ENCODE results near the gene AKNA.
A peak's percentile ranks its signal among the peaks of the same experiment; 100 is the strongest.

The AKNA gene

DNA sequence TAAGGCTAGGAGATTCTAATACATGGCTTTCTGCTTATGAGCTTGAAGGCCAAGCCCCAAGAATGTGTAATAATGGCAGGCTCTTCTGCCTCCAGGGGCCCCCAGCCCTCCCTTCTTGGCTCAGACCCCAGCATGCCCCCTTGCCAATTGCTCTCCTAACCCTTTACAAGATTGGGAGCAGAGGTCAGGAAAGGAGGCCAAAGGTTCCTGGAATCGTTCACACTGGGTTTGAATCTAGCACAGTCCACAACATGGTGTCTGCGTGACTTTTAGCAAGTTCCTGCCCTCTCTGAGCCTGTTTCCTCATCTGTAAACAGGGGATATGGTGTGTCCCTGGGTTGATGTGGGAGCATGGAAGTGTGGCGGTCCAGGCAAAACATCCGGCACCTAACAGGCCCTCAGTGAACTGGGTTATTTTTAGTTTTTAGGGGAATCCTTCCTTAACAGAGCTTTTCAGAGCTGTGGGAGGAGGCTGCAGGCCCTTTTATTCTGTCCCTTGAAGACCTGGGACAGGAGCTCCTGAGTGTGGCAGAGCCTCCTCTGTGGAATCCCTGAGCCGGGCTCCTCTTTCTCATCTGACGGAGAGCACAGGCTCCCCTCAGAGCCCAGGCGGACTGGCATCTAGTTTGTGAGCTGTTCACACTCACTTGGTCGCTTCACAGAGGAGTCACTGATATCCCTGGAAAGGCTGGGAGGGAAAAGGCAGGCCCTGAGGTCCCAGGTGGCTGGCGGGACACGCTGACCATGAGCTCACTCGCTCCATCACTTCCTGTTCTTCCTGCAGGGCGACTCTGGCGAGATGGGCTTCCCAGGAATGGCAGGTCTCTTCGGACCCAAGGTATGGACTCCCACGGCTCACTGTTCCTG, 88.3 kb downstream of the AKNA start:
- DNase-seq, result no peak

DNA sequence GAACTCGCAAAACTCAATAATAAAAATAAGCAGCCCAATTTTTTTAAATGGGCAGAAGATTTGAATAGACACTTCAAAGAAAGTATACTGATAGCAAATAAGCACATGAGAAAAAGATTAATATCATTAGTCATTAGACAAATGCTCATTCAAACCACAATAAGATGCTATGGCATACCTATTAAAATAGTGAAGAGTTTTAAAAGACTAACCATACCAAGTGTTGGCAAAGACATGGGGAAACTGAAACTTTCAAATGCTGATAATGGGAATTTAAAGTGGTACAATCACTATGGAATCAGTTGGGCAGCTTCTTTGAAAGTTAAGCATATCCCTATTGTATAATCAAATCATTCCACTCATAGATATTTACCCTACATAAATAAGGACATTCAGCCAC, 91.4 kb downstream of the AKNA start:
- DNase-seq, result no peak

DNA sequence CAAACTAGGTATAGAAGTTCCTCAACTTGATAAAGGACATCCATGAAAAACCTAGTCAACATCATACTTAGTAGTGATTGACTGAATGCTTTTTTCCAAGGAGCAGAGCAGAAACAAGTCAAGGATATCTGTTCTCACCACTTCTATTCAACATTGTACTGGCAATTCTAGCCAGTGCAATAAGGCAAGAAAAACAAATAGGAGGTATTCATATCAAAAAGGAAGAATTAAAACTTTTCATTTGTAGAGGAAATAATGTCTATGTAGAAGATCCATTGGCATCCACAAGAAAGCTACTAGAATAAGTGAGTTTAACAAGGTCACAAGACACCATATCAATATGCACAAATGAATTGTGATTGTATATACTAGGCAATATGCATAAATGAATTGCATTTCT, 93.1 kb downstream of the AKNA start:
- DNase-seq, result no peak

DNA sequence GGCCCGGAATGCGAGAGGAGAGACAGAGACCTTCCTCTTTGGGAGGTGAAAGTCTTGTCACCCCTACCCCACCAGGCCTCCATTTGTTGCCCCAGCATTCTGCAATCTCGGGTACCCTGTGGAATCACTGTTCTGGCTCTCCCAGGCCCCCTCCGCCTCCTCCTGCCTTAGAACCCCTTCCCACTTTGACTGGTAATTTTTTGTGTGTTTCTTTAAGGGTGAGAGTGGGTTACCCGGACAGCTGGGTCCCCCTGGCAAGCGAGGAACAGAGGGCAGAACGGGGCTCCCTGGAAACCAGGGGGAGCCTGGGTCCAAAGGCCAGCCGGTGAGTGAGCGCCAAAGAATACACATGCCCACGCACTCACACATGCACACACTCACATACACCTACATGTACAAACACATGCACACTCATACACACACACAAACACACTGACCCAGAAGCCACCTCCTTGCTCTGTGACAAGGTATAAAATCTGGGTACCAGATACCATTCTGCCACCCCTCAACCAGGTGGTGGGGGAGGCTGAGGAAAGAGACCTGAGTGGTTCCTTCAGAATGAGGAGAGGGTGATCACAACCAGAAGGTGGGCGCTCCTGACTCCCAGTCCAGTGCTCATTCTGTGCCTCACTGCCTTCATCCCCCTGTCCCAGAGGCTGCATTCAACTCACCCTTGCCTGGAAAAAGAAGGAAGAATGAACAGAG, 95.7 kb downstream of the AKNA start:
- DNase-seq, result no peak

DNA sequence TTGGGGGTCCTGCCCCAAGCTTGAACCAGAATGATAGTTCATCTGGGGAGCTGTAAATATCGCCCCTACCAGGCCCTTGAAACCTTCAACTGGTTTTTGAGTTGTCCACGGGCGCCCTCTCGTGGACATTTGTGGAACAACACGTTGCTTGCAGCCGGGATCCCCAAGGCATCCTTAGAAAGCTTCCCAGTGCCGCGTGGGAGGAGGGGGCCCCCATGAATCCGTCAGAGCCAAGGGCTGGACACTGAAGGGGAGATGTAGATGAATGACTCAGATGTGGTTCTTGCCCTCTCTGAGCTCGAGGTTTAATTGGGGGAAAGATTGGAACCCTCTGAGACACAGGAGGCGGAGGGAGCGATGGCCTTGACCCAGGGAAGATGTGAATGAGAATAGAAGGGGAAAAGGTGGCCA, 96.7 kb downstream of the AKNA start:
- DNase-seq, result peak; percentile 46

DNA sequence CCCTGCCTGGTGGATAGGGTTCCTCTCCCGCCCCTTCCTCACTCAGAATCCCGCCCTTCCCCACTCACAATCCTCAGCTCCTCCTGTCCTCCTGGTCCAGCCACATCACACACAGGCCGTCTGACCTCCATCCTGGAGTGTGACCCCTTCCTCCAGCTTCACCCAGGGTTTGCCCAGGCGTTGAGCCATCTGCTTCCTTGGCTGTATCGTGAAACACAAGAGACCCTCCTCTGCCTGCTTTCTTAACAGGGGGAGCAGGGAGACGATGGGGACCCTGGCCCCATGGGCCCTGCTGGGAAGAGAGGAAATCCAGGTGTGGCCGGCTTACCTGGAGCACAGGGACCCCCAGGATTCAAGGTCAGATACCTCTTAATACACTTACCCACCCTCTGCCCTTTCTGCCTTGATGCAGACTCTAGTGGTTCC, 97.2 kb downstream of the AKNA start:
- DNase-seq, result no peak

DNA sequence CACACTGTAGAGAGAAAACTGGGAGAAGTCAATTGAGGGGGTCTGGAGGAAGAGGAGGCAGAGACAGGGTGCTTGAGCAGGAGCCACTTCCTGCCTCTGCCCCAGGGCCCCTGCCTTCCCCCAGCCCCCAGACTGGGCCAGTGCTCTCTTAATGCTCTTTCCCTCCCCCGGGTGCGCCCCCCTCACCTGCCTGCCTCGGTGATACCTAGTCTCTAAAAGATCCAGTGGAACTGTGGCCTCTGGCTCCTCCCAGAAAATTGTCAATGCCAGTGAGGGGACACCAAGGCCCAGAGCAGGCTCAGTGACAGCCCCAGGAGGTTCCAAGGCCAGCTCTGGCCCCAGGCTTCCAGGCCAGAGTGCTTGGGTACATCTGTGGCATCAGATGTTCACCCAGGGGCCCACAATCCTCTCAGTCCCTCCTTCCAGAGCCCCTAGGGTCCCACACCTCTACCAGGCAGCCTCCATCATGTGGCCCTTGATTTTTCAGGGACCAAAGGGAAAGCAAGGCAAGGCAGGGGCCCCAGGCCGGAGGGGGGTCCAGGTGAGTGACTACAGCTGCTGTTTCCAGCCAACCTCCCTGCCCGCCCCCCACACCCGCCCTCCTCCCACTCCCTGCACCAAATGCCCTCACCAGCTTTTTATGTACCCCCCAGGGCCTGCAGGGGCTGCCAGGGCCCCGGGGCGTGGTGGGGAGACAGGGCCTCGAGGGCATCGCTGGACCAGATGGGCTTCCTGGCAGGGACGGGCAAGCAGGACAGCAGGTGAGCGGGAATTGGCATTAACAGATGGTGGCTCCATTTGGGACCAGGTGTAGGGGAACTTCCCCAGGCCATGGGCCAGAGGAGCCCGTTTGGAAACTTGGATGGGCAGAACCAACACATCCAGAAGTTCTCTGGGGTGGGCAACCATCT, 98.0 kb downstream of the AKNA start:
- no peak for DNase-seq

DNA sequence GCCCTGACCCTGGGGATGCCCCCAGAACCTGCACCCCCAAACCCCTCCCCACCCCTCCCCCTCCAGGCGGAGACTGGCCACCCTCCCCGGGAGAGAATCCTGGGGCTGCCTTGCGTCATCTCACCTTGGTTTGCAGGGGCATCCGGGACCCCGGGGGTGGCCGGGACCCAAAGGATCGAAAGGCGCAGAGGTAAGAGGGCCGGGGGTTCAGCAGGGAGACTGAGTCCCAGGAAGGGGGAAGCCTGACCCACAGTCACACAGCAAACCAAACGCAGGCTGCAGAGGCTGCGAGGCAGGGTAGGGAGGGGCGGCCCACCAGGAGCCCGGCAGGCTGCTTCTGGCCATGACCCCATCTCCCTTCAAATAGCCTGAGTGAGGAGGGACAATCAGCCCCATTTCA, 98.7 kb downstream of the AKNA start:
- no peak for DNase-seq

DNA sequence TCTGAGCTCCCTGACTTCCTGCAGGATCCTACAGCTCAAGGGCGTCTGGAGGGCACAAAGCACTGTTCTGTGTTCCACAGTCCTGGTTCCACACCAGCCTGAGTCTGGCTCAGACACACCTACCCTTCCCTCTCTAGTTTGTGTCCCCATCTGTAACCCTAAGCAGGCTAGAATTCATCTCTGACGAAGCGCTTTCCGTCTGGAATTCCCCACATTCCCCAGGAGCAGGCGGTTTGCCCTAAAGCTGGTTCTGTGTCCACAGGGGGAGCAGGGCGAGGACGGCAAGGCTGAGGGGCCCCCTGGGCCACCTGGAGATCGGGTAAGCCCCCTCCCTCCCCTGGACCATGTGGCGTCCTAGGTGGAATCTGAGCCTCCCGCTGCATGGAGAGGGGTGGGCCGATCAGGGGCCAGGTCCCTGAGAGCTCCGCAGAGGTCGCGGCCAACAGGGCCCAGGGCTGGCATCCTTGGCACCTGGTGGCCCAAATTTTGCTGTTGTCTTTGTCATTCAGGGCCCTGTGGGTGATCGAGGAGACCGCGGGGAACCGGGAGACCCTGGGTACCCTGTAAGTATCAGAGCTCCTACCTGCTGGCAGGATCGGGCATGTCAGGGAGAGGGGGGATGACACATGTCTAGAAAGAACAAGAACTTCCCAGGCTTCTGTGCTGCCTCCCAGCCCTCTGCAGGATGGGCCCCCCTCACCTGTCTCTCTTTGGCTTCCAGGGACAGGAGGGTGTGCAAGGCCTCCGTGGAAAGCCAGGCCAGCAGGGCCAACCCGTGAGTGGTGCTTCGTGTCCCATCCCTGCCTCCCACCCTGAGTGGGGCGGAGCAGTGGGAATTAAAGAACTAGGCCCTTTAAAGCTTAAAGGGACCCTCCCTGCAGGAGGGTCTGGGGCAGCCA, 99.3 kb downstream of the AKNA start:
- DNase-seq, result no peak

DNA sequence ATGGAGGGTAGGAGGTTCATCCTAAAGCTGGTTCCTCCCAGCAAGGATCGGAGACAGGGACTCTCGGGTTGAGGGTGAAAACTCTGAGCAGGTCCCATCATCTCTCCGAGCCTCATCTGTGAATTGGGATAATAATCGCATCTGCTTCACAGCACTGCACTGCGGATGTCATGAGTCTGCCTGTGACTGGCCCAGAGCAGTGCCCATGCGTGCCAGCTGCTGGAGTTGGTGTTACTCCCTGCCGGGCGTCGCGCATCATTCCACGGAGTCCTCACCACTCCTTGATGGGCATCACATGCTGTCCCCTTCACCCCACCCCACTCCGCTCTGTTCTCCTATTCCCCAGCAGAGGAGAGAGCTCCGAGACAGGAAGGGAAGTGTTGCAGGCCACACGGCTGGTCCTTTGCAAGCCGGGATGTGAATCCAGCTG, 100.0 kb downstream of the AKNA start:
- no peak for DNase-seq

DNA sequence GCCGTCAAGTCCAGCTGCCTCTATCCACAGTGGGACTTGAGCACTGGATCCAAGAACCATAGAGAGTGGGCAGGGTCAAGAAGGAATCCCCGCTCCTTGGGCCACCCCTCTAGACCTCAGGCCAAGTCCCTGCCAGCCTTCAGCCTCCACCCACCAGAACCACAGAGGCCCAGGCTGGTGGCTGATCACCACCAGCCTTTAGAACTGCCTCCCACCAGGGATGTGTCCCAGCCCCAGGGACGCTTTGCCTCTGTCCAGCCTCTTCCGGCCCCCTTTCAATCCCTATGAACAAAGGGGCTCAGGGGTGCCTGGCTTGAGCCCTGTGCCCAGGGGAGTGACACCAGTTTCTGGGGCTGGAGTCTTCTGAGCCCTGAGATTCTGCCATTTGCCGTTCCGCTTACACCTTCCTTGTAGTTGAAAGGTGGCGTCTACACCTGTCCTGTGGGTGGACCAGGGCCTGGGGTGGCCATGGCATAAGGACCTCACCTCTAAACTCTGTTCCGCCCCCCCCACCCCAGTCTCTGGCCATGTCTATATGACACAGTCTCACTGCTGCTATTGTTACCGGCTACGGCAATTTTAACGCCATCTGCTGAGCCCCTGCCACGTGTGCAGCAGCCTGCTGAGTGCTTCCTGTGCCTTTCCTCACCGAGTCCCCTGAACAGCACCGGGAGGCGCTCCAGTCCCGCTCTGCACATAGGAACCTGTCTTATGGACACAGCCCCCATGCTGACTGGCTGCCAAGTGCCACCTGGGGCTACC, 100.6 kb downstream of the AKNA start:
- DNase-seq, result no peak

DNA sequence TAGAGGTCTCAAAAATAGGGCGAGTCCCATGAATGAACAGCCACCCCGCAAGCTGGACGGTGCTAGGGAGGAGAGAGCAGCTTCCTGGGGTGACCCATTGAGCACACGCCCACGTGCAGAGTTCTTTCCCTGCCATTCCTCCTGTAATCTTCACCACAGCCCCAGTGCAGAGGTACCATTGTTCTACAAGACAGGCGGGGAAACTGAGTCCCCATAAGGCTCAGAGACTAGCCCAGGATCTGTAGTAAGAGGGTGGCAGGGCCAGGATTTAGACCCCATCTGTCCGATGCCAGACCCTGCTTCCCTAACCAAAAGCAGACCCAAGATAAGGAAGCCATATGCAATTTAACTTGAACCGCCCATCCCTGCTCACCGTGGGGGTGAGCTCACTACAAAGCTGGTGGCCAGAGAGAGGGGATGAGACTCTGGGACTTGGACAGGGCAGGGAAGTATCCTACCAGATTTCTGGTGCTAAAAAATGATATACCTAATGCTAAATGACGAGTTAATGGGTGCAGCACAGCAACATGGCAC, 101.6 kb downstream of the AKNA start:
- DNase-seq, result no peak

DNA sequence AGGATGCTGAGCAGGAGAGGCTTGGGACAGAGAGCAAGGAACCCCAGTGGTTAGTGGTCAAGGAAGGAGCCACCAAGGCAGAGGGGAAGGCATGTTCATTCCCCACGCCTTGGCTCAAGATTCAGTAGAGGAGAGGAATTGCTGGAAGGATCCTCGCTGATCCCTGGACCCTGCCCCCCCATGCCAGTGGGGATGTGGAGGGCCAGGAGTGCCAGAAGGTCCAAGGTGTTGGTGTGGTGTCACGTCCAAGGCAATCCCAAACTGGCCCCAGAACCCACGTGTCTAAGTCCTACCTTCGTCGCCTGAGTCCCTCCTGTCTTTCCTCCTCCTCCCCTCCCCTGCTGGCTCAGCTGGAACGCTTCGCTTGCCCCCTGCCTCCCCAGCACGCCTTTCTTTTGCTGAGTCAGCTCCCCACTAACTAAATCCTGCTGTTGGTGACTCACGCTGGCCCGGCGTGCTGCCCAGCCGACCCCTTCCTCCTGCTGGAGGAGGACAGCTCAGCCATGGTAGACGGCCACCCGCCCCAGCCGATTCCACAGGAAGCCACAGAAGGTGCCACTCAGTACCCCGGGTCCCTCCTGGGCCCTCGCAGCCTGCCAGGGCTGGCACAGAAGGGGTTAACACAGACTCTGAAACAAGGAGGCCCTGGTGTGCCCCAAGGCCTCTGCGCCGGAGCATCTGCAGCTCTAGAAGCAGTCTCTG, 102.5 kb downstream of the AKNA start:
- DNase-seq, result no peak

DNA sequence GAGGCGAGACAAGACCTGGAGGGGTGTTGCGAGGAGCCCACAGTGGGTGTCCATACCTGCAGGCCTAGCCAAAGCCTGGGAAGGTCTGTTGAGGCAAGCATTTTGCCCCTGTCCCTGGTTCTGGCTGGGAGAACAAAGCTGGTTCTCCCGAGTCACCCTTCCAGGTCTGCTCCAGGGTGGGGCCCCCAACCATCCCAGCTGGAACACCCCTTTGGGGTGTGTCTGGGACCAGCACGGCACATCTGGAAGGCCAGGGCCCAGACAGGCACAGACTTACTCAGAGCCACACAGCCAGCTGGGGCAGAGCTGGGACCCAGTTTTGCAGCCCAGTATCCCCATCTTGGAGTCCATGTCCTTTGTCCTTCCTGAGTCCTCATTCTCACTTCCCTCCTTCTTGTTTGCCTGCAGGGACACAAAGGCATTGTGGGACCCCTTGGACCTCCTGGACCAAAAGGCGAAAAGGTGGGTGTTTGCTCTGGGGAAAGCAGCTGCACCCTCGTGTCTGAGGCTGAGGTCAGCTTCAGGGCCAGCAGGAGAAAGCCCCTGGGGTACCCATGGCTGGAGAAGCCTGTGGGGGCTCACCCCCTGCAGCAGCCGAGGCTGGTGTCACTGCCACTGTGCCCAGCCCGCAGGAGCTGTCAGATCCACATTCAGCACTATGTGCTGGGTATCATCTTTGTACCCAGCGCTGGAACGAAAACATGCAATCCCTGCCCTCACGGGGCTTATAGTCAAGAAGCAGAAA, 103.3 kb downstream of the AKNA start:
- no peak for DNase-seq
